ENCODE data around the gene SLC22A16. TPM values are rescaled to one million over a fixed set of nuclear protein-coding genes. Genes with fewer than 3 reads are reported as not detected.

The SLC22A16 gene
- total and polyA plus RNA-seq, 2 of the 13 experiments (the other 11 are each of a cell fraction or from before 2014, with no cell fraction given), result 0.04 TPM; not detected in 1

GRCh38 chr6:110415086-110415916 lies 61.1 kb downstream of the SLC22A16 start, which contains the start of gene DDO:
DDO (minus strand) TSS chr6:110415575; CDS start chr6:110413462, 2,113 bp downstream.
- Histone ChIP-seq H3K4me1 (ENCODE audit: insufficient read depth, low read length) (peaks cover 48% of the 10 kb centered on the region), H3K27ac (ENCODE audit: extremely low read length, insufficient read depth, low read length) (peak within 1 kb of the TSS; percentile 31), H3K79me2 (ENCODE audit: insufficient read depth, low read length) (no peaks in the 10 kb centered on the region), H3K36me3 (replicated peaks in 1 of 2; ENCODE audit: control insufficient read depth in 1 of 2, insufficient read depth in 2 of 2, low read length in 2 of 2) (no peaks in the 10 kb centered on the region), H3K9ac (ENCODE audit: insufficient read depth, low read depth, low read length) (peak within 1 kb of the TSS; percentile 70), H2AFZ (ENCODE audit: low read length) (peak within 1 kb of the TSS; percentile 71), H3K27me3 (ENCODE audit: control insufficient read depth in 1 of 2, insufficient read depth in 2 of 2, low read length in 2 of 2) (no peaks in the 10 kb centered on the region; a peak in 1 of 5 replicates), H3K4me3 (replicated peaks in 1 of 3; ENCODE audit: insufficient read depth in 1 of 3, low read depth in 2 of 3, low read length in 3 of 3) (peak within 1 kb of the TSS; percentile 71 to 88 (median 86)), H3K9me3 (ENCODE audit: low read length) (no peaks in the 10 kb centered on the region), H4K20me1 (ENCODE audit: insufficient read depth, low read length) (no peaks in the 10 kb centered on the region), H3K4me2 (ENCODE audit: low read depth, low read length) (peak within 1 kb of the TSS; percentile 84)
- ChIA-PET CTCF (ENCODE audit: low intra/inter-chr PET ratio, low total read pairs) (no interaction called here), POLR2A (no interaction called here)
- WGBS (ENCODE audit: low lambda C conversion rate), result 1% methylated on average over 10 of the region's 12 CpGs
- DNase-seq (ENCODE audit: low spot score), result peak; percentile 86
- FAIRE-seq, result peak; percentile 98
- in situ Hi-C loops (cut with HindIII; ENCODE audit: extremely low pct_ligation_motif_present, low pct_unique_long_range_greater_than_20kb), result no loop called here
- BruUV-seq (replicated peaks), result TSS peak; percentile 82
- ATAC-seq, result peak; percentile 98
- intact Hi-C loops (cut with micrococcal nuclease; ENCODE audit: unreplicated experiment), result loop anchor here (1.0 kb wide), 1 partner anchor 20 kb away; no protein-coding TSS in a partner anchor
- TF ChIP-seq HNF4A (CRISPR knock-in tag; IDR thresholded peaks at IDR 0.05) (no peak), ZNF34 (CRISPR knock-in tag; IDR thresholded peaks at IDR 0.05; ENCODE audit: borderline replicate concordance) (0 out of 2 replicates have a peak, but pooled peaks have one; percentile 36), PAF1 (CRISPR knock-in tag; IDR thresholded peaks at IDR 0.05) (no peak), ZNF652 (CRISPR knock-in tag; IDR thresholded peaks at IDR 0.05; ENCODE audit: borderline replicate concordance, low read depth) (peak; percentile 32; the same call in 1 of the 2 replicates), SNAPC5 (CRISPR knock-in tag; IDR thresholded peaks at IDR 0.05; ENCODE audit: borderline replicate concordance) (no peak), DMAP1 (CRISPR knock-in tag; IDR thresholded peaks at IDR 0.05) (0 out of 2 replicates have a peak, but pooled peaks have one; percentile 21), NFATC3 (CRISPR knock-in tag; IDR thresholded peaks at IDR 0.05) (no peak), ZFP91 (CRISPR knock-in tag; IDR thresholded peaks at IDR 0.05; ENCODE audit: borderline replicate concordance) (no peak), ZNF746 (CRISPR knock-in tag; IDR thresholded peaks at IDR 0.05) (no peak), ZNF614 (CRISPR knock-in tag; IDR thresholded peaks at IDR 0.05; ENCODE audit: borderline replicate concordance) (no peak), SAP130 (CRISPR knock-in tag; IDR thresholded peaks at IDR 0.05; ENCODE audit: low read depth) (peak; percentile 91), TAF1 (CRISPR knock-in tag; IDR thresholded peaks at IDR 0.05) (peak; percentile 6; the same call in 1 of the 2 replicates), DBP (CRISPR knock-in tag; IDR thresholded peaks at IDR 0.05; ENCODE audit: not compliant biosample characterization) (no peak), CENPX (CRISPR knock-in tag; IDR thresholded peaks at IDR 0.05) (no peak), ZBTB34 (CRISPR knock-in tag; IDR thresholded peaks at IDR 0.05) (peak; percentile 25; the same call in 1 of the 2 replicates), POLR2A (IDR thresholded peaks at IDR 0.05; ENCODE audit: insufficient read depth in 1 of 2, low read depth in 2 of 2, low read length in 2 of 2) (0 out of 4 replicates have a peak, but pooled peaks of 1 of the 2 experiments have one; percentile 26), ZNF326 (CRISPR knock-in tag; IDR thresholded peaks at IDR 0.05; ENCODE audit: borderline replicate concordance) (no peak), SOX6 (IDR thresholded peaks at IDR 0.05) (no peak), SOX6 (CRISPR knock-in tag; IDR thresholded peaks at IDR 0.05) (peak; percentile 37; the same call in 1 of the 2 replicates), RFX5 (IDR thresholded peaks at IDR 0.05; ENCODE audit: low read depth, low read length) (peak; percentile 79), ZNF235 (CRISPR knock-in tag; IDR thresholded peaks at IDR 0.05; ENCODE audit: borderline replicate concordance) (no peak), GLI4 (CRISPR knock-in tag; IDR thresholded peaks at IDR 0.05; ENCODE audit: borderline replicate concordance) (no peak)

All from HepG2 (cell line).